HepG2 (cell line): ENCODE results near the gene VAV2. TPM values are rescaled to one million over a fixed set of nuclear protein-coding genes. Genes with fewer than 3 reads are reported as not detected.

Source experiments
- CHD2 ChIP-seq: IDR thresholded peaks from 2 replicates; pipeline ENCODE4 v1.6.1; 2011; ENCODE audit warnings: low read depth, low read length, improper control_type of control experiment
- EP300 ChIP-seq, 3 experiments: sonication (generic) in 1 of 3; formaldehyde crosslinking in 1 of 3; IDR thresholded peaks; 2 replicates each; pipeline versions ENCODE4 v1.5.1 to v1.6.1; 2011 to 2020; ENCODE audit warnings: low read depth in 2 of 3, low read length in 2 of 3, borderline replicate concordance in 1 of 3, improper control_type of control experiment in 1 of 3, mild to moderate bottlenecking in 1 of 3, missing genetic modification reagents in 1 of 3, moderate library complexity in 1 of 3
- polyA plus RNA-seq, 8 experiments: library from polyadenylated mRNA; depleted of rRNA in 3 of 8; stranded (reverse) in 7 of 8; unstranded in 1 of 8; fragments of >200 nt; fragmentation: Illumina TruSeq in 4 of 8; extraction: Trizol in 4 of 8; gene quantifications; 2 replicates each; pipeline versions ENCODE4 v1.2.1 to v1.2.3, GENCODE V29; 2011 to 2016; ENCODE audit warnings: low read depth in 4 of 8, missing spikeins in 1 of 8, mixed read lengths in 1 of 8; ENCODE audit not compliant: insufficient read depth in 1 of 8
- total RNA-seq, 5 experiments: library from RNA; depleted of rRNA; stranded (reverse); fragments of >200 nt; fragmentation: Illumina TruSeq; extraction: Trizol; gene quantifications; 2 replicates each; pipeline ENCODE4 v1.2.3, GENCODE V29; 2016; ENCODE audit warnings: low read depth in 1 of 5
- TF ChIP-seq, protein P1 (sequence below), 2 experiments: fragments of 450-650 bp in 1 of 2; sonication (generic) in 1 of 2; formaldehyde crosslinking in 1 of 2; IDR thresholded peaks; 2 replicates each; pipeline versions ENCODE4 v1.6.1 to v1.8.0; 2016 to 2022; ENCODE audit warnings: antibody characterized with exemption in 1 of 2, mild to moderate bottlenecking in 1 of 2, missing genetic modification reagents in 1 of 2
- TF ChIP-seq, protein P2 (sequence below): sonication (generic); formaldehyde crosslinking; conservative IDR thresholded peaks from 2 replicates; pipeline ENCODE4 v1.5.0; 2020; ENCODE audit warnings: missing genetic modification reagents
- TF ChIP-seq, protein P3 (sequence below): sonication (generic); formaldehyde crosslinking; conservative IDR thresholded peaks from 2 replicates; pipeline ENCODE4 v1.4.0; 2020; ENCODE audit warnings: missing genetic modification reagents
- TF ChIP-seq, protein P4 (sequence below): sonication (generic); formaldehyde crosslinking; IDR thresholded peaks from 2 replicates; pipeline ENCODE4 v1.4.0; 2020; ENCODE audit warnings: missing genetic modification reagents

VAV2 gene
- total and polyA plus RNA-seq, 2 of the 13 experiments (the other 11 are each of a cell fraction or from before 2014, with no cell fraction given): 22.5 to 22.9 TPM

DNA sequence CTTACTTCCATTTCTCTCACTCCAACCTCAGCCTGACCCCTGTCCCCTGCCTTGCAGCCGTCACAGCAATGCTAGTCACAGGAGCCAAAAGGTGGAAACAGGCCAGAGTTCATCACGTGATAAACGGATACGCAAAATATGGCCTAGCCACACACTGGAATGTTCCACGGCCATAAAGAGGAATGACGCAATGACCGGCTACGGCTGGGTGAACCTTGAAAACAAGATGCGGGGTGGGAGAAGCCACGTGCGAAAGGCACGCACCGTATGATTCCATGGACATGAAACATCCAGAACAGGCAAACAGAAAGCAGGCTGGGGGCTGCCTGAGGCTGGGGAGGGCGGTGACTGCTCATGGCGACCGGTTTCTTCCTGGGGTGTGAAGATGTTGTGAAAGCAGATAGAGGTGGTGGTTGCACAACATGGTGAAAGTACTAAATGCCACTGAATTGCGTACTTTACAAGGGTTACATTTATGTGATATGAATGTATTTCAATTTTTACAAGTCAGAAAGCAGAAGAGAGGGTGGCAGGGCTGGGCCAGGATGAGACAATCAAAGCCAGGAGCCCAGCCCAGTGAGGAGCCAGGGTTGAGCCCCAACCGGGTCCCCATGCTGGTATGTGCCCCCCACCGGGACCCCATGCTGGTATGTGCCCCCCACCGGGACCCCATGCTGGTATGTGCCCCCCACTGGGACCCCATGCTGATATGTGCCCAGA lies 136.2 kb downstream of the VAV2 start (continued):
- TF ChIP-seq, protein P1, sequence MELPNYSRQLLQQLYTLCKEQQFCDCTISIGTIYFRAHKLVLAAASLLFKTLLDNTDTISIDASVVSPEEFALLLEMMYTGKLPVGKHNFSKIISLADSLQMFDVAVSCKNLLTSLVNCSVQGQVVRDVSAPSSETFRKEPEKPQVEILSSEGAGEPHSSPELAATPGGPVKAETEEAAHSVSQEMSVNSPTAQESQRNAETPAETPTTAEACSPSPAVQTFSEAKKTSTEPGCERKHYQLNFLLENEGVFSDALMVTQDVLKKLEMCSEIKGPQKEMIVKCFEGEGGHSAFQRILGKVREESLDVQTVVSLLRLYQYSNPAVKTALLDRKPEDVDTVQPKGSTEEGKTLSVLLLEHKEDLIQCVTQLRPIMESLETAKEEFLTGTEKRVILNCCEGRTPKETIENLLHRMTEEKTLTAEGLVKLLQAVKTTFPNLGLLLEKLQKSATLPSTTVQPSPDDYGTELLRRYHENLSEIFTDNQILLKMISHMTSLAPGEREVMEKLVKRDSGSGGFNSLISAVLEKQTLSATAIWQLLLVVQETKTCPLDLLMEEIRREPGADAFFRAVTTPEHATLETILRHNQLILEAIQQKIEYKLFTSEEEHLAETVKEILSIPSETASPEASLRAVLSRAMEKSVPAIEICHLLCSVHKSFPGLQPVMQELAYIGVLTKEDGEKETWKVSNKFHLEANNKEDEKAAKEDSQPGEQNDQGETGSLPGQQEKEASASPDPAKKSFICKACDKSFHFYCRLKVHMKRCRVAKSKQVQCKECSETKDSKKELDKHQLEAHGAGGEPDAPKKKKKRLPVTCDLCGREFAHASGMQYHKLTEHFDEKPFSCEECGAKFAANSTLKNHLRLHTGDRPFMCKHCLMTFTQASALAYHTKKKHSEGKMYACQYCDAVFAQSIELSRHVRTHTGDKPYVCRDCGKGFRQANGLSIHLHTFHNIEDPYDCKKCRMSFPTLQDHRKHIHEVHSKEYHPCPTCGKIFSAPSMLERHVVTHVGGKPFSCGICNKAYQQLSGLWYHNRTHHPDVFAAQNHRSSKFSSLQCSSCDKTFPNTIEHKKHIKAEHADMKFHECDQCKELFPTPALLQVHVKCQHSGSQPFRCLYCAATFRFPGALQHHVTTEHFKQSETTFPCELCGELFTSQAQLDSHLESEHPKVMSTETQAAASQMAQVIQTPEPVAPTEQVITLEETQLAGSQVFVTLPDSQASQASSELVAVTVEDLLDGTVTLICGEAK (IDR thresholded peaks at IDR 0.05): no peak
- TF ChIP-seq, protein P1 (CRISPR knock-in tag; IDR thresholded peaks at IDR 0.05): no peak
- TF ChIP-seq EP300 (IDR thresholded peaks at IDR 0.05; ENCODE audit: low read depth in 2 of 2, low read length in 2 of 2) (0 out of 4 replicates have a peak, but pooled peaks of 1 of the 2 experiments have one; percentile 4), EP300 (CRISPR knock-in tag; IDR thresholded peaks at IDR 0.05; ENCODE audit: borderline replicate concordance) (peak; percentile 11; the same call in 1 of the 2 replicates), CHD2 (no peak)
- TF ChIP-seq, protein P2, sequence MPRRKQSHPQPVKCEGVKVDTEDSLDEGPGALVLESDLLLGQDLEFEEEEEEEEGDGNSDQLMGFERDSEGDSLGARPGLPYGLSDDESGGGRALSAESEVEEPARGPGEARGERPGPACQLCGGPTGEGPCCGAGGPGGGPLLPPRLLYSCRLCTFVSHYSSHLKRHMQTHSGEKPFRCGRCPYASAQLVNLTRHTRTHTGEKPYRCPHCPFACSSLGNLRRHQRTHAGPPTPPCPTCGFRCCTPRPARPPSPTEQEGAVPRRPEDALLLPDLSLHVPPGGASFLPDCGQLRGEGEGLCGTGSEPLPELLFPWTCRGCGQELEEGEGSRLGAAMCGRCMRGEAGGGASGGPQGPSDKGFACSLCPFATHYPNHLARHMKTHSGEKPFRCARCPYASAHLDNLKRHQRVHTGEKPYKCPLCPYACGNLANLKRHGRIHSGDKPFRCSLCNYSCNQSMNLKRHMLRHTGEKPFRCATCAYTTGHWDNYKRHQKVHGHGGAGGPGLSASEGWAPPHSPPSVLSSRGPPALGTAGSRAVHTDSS (CRISPR knock-in tag): no peak
- TF ChIP-seq, protein P3, sequence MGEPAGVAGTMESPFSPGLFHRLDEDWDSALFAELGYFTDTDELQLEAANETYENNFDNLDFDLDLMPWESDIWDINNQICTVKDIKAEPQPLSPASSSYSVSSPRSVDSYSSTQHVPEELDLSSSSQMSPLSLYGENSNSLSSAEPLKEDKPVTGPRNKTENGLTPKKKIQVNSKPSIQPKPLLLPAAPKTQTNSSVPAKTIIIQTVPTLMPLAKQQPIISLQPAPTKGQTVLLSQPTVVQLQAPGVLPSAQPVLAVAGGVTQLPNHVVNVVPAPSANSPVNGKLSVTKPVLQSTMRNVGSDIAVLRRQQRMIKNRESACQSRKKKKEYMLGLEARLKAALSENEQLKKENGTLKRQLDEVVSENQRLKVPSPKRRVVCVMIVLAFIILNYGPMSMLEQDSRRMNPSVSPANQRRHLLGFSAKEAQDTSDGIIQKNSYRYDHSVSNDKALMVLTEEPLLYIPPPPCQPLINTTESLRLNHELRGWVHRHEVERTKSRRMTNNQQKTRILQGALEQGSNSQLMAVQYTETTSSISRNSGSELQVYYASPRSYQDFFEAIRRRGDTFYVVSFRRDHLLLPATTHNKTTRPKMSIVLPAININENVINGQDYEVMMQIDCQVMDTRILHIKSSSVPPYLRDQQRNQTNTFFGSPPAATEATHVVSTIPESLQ (CRISPR knock-in tag): no peak
- TF ChIP-seq, protein P4, sequence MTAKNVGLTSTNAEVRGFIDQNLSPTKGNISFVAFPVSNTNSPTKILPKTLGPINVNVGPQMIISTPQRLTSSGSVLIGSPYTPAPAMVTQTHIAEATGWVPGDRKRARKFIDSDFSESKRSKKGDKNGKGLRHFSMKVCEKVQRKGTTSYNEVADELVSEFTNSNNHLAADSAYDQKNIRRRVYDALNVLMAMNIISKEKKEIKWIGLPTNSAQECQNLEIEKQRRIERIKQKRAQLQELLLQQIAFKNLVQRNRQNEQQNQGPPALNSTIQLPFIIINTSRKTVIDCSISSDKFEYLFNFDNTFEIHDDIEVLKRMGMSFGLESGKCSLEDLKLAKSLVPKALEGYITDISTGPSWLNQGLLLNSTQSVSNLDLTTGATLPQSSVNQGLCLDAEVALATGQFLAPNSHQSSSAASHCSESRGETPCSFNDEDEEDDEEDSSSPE (CRISPR knock-in tag): no peak
